Spinal cord (tissue), 10 donors: Measurements from ENCODE around the gene MAS1L. TPM values are rescaled to one million over a fixed set of nuclear protein-coding genes. Genes with fewer than 3 reads are reported as not detected.

ENCODE experiments used
- DNase-seq, 6 donors: peaks; one replicate each; pipeline versions ENCODE4 v3.0.0 to v3.0.0-alpha.2; 2013 to 2015; ENCODE audit warnings: low spot score in 6 of 6, low read depth in 4 of 6
- H3K27ac ChIP-seq: one replicate; pipeline ENCODE4 v1.5.1; 2013; ENCODE audit warnings: low read depth, low read length, control low read depth
- H3K27me3 ChIP-seq: one replicate; pipeline ENCODE4 v1.6.1; 2013; ENCODE audit warnings: low read length; ENCODE audit not compliant: control insufficient read depth, insufficient read depth
- H3K36me3 ChIP-seq: one replicate; pipeline ENCODE4 v1.6.1; 2013; ENCODE audit warnings: low read length; ENCODE audit not compliant: control insufficient read depth, insufficient read depth
- H3K4me1 ChIP-seq: one replicate; pipeline ENCODE4 v1.6.1; 2013; ENCODE audit warnings: low read length; ENCODE audit not compliant: control insufficient read depth, insufficient read depth
- H3K4me3 ChIP-seq: one replicate; pipeline ENCODE4 v1.5.1; 2013; ENCODE audit warnings: low read depth, low read length, control low read depth
- H3K9me3 ChIP-seq: one replicate; pipeline ENCODE4 v1.6.1; 2013; ENCODE audit warnings: low read length; ENCODE audit not compliant: control insufficient read depth, insufficient read depth
- WGBS: methylation state at CpG from one replicate; pipeline ENCODE4 v1.1.5; 2013; ENCODE audit warnings: missing lambda C conversion rate; ENCODE audit not compliant: insufficient coverage; 5-methylcytosine and 5-hydroxymethylcytosine counted together
- polyA plus RNA-seq, 2 donors: library from polyadenylated mRNA; unstranded; fragments of 120-200 nt; gene quantifications; one replicate each; pipeline ENCODE4 v1.2.1, GENCODE V29; 2013; ENCODE audit not compliant: insufficient read length in 2 of 2
- total RNA-seq, 2 donors: library from RNA; depleted of rRNA in 1 of 2; stranded (reverse); fragments of 120-200 nt in 1 of 2; fragments of >200 nt in 1 of 2; gene quantifications; one replicate each; pipeline versions ENCODE4 v1.2.3 to v1.2.4, GENCODE V29; 2013 to 2014
- donor health status: healthy.

The MAS1L gene
- total and polyA plus RNA-seq, 4 donors = not detected

DNA sequence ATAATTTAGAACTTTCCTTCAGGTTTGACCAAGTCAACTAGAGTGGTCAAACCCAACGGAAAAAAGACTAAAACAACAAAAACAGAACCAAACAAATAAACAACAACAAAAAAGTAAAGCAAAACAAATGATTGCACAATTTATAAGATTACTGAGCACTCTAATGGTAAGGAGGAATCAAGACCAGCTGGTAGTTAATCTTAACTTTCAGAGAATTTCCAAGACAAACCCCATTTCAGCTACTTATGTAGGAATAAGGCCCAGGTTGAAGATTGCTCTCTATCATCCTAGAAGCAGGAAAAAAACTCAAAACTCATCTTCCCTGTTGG lies 37.5 kb upstream of the MAS1L start:
- Histone ChIP-seq H3K27ac (no peak overlapping the region), H3K36me3 (no peaks in the 10 kb centered on the region), H3K9me3 (no peaks in the 10 kb centered on the region), H3K4me1 (no peaks in the 10 kb centered on the region), H3K27me3 (no peaks in the 10 kb centered on the region), H3K4me3 (no peak overlapping the region)
- no peak for DNase-seq
- WGBS = no CpG with 5 or more reads among the region's 1 CpG

DNA sequence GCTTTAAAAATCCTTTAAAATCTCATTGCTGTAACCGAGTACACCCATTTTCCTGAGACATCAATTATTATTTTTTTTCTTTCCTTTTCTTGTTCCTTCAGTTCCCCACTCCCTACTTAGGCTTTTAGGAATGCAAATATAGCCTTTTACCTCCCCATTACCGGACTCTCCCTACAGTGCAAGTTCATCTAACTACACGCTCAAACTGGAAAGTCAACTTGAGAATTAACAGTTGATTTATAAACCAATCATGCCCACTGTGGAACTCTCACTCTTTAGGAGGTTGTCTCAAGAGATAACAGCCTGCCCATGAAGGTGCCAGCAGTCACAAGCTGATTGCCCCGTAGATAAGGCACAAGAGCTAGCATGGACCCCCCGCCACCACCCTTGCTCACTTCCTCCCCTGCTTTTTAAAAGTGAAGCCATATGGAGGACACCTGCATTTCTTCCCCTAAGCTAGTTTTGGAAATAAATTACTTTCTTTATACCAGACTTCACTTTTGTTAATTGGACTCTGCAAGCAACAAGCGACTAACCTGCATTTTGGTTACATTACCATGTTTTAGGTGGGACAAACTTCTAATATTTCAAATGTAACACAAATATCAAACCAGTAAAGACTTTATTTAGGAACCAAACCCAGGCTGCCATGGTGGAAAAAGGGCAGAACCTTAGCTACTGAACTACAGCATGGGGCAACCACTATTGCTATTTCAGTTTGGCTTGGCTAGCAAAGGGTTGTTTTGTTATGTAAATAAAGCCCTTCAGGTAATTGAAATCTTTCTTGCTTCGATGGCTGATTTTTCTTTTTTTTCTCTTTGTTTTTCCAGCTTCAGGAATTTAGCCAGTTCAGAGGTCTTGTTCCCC lies 36.9 kb upstream of the MAS1L start:
- no peak overlapping the region for H3K27ac ChIP-seq
- no peak overlapping the region for H3K4me3 ChIP-seq
- no peaks in the 10 kb centered on the region for H3K36me3 ChIP-seq
- 81% methylated on average over 5 of the region's 7 CpGs for WGBS
- no peaks in the 10 kb centered on the region for H3K4me1 ChIP-seq
- no peaks in the 10 kb centered on the region for H3K9me3 ChIP-seq
- H3K27me3 ChIP-seq = no peaks in the 10 kb centered on the region
- DNase-seq = no peak

DNA sequence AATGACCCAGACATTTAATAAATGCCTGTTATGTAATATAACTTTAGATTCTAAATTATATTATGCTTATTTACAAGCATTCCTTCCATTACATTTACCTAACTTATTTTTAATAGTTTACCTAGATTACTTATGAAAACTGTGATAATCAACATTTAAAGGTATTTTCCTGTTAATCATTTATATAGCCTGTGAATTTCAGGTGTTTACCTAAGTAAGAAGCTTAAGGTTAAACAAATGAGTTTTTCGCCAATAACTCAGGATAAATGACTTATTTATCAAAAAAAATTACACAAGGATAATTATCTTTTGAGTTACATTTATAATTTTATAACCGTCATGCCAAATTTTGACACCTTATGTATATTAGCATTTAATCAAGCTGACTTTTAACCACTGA lies 36.3 kb upstream of the MAS1L start:
- Histone ChIP-seq H3K27ac (no peak overlapping the region), H3K27me3 (no peaks in the 10 kb centered on the region), H3K36me3 (no peaks in the 10 kb centered on the region), H3K4me1 (no peaks in the 10 kb centered on the region), H3K9me3 (no peaks in the 10 kb centered on the region), H3K4me3 (no peak overlapping the region)
- DNase-seq = no peak
- WGBS = no CpG with 5 or more reads among the region's 2 CpGs

DNA sequence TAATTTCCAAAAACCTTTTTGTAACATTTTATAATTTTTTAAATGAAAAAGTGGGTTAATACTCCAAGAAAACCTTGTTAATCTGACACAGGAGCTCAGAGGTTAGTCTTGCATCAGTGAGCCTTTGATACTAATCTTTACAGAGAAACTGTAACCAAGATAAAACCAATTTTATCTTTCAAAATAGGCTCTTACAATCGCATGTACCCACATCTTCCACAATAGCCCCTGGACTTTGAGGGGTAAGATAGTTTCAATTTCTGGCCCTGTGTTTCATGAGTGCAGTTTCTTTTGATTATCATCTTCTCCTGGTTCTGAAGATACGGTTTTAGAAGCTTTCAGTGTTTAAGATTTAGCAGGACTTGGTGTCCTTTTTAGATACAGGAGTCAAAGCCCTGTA lies 34.5 kb upstream of the MAS1L start:
- Histone ChIP-seq H3K4me1 (no peaks in the 10 kb centered on the region), H3K27ac (no peak overlapping the region), H3K4me3 (no peak overlapping the region), H3K27me3 (no peaks in the 10 kb centered on the region), H3K9me3 (no peaks in the 10 kb centered on the region), H3K36me3 (no peaks in the 10 kb centered on the region)
- no CpG with 5 or more reads among the region's 2 CpGs for WGBS
- no peak for DNase-seq

DNA sequence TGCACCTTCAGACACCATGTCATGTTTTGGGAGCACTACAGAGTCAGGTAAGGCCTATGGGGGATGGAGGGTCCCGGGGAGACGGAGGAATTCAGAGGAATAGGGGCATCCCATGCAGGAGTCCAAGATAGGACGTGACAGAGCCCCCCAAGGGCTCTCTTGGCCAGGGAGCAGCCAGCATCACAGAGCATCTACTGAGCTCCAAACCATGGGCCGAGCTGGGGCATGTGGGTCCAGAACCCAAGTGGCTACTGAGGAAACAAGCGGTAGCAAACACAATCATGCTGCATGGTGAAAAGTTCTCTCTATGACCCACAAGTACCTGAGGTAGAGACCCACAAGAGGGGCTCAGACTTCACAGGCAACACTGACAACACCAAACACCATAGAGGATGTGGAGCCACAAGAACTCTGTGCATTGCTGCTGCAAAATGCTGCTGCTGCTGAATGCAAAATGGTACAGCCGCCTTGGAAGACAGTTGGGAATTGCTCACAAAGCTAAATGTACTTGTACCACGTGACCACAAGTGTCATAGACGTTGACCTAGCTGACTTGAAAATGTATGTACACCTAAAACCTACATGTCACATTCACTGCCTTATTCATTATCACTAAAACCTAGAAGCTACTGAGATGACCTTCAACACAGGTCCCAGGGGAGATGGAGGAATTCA lies 33.4 kb upstream of the MAS1L start:
- Histone ChIP-seq H3K27ac (no peak overlapping the region), H3K9me3 (no peaks in the 10 kb centered on the region), H3K36me3 (no peaks in the 10 kb centered on the region), H3K4me3 (no peak overlapping the region), H3K4me1 (no peaks in the 10 kb centered on the region), H3K27me3 (no peaks in the 10 kb centered on the region)
- no peak for DNase-seq
- WGBS = 61% methylated on average over 5 of the region's 8 CpGs

DNA sequence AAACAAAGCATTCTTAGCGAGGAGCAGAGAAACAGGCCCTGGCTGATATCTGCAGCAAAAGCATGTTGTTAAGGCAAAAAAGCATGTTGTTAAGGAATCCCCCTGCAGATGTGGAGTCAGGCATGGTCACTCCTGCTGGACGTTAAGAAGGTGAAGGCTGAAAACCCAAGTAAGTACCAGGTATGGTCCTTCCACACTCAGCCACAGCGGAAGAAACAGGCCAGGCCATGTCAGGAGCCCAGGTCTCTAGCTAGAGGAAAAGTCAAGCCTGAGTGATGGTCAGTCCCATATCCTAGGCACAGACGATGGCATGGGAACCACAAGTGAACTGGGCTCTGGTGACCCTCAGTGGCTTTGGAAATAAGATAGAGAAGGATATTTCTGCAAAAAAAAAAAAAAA lies 32.5 kb upstream of the MAS1L start:
- H3K36me3 ChIP-seq = no peaks in the 10 kb centered on the region

DNA sequence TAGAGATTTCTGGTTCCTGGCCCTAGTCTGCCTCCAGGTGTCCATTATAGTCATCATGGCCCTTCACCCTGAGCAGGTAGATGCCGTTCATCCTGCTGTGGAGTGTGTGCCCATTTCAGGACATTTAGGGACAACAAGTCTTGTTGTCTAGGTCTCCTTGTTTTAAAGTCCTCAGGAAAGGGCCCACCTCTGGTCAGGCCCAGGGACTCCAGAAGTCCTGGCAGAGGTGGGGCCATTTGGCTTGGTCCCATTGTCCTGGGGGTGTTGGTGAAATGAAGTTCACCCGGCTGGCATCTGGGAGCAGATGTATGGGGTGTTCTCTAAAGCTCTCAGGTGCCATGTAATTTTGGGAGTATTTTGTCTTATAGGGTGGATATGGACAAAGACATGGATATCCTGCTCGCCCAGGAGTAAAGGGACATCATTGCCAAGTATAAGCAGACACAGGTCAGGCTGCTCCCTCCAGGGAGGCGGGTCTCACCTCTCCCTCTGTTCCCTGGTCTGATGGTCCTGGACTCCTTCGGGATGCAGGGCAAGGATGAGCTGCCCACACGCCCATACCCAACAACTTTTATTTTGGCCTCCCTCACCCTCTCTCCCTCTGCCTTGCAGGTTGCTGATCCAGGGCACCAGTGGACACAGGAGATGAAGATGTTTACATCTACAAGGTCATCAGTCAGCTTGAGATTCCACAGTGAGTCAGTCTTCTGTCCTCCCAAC lies 31.7 kb upstream of the MAS1L start:
- no peaks in the 10 kb centered on the region for H3K9me3 ChIP-seq
- 98% methylated on average over 6 of the region's 6 CpGs for WGBS

More for the DNA sequence above, 32.5 kb upstream of the MAS1L start:
- H3K27me3 ChIP-seq = no peaks in the 10 kb centered on the region
- H3K4me3 ChIP-seq = no peak overlapping the region
- no peaks in the 10 kb centered on the region for H3K4me1 ChIP-seq
- no peaks in the 10 kb centered on the region for H3K9me3 ChIP-seq
- WGBS = 82% methylated on average over 4 of the region's 4 CpGs
- no peak for DNase-seq
- no peak overlapping the region for H3K27ac ChIP-seq

DNA sequence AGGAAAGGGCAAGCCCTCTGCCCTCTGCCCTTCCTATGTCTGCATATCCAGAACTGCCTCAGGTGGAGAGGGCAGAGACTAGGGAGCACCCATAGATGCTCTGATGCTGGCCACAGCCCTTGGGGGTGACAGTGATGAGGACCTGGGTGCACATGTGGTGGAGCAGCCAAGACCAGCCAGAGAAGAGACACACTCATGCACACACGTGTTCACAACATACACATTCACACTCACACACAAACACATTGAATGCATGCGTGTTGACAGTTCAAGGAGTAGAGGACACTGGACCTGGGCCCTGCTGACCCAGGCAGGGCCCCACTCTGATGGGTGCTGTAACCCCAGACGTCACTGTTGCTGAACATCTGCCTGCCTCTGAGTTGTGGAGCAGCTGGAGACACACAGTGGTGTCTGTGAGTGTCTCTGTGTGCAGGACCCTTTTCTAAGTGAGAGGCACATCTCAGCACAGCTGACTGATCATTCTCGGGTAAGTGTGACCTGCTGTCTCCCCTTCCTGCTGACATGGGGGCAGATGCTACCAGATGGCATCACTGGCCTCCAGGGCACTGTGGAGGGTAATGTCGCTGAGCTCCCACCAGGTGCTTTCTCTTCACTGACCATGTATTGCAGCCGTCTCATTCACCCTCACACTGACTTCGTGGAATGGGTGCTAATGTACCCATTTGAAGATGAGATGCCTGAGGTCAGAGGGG lies 30.1 kb upstream of the MAS1L start:
- no peak overlapping the region for H3K4me3 ChIP-seq
- H3K9me3 ChIP-seq = no peaks in the 10 kb centered on the region
- H3K27me3 ChIP-seq = no peaks in the 10 kb centered on the region
- WGBS = 75% methylated on average over 6 of the region's 7 CpGs
- no peaks in the 10 kb centered on the region for H3K36me3 ChIP-seq
- no peak for DNase-seq
- no peaks in the 10 kb centered on the region for H3K4me1 ChIP-seq
- no peak overlapping the region for H3K27ac ChIP-seq

More for the DNA sequence above, 31.7 kb upstream of the MAS1L start:
- Histone ChIP-seq H3K27ac (no peak overlapping the region), H3K27me3 (no peaks in the 10 kb centered on the region), H3K4me1 (no peaks in the 10 kb centered on the region), H3K36me3 (no peaks in the 10 kb centered on the region), H3K4me3 (no peak overlapping the region)
- no peak for DNase-seq

DNA sequence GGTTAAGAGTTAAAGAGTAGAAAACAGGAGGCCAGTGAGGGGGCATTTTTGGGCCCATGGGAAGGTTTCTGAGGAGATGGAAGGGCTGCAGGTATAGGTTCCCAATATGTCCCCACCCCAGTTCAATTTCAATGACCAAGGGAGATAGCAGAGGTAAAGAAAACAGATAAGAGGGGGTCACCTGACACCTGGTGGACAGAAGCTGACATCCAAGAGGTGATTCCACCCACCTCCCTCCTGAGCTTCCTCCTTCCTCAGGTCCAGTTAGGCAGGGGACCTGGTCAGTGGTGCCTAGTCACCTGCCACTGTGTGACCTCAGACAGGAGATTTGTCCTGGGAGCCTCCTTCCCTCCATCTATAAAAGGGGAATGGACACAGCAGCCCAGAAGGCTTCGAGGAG lies 29.5 kb upstream of the MAS1L start:
- Histone ChIP-seq H3K4me3 (no peak overlapping the region), H3K27ac (no peak overlapping the region), H3K36me3 (no peaks in the 10 kb centered on the region), H3K4me1 (no peaks in the 10 kb centered on the region), H3K9me3 (no peaks in the 10 kb centered on the region), H3K27me3 (no peaks in the 10 kb centered on the region)
- no CpG with 5 or more reads among the region's 1 CpG for WGBS
- DNase-seq = no peak
